IMR-90 (cell line): ENCODE measurements around the gene NBPF1. TPM values are rescaled to one million over a fixed set of nuclear protein-coding genes. Genes with fewer than 3 reads are reported as not detected.
"Not testable (repeated sequence)": the region's sequence is repeated elsewhere in the genome, so short reads cannot be mapped to it uniquely, and the experiment has no call there.

ENCODE experiments used
- ATAC-seq: fragments of 200-7000 bp; cut with Tn5 transposase; 2 replicates; pipeline ENCODE4 v1.9.1; 2020; ENCODE audit warnings: low read depth, mild to moderate bottlenecking, moderate library complexity
- BruUV-seq: library from RNA; stranded (reverse); fragments of 400-500 nt; replicated peaks from 2 replicates; lab custom pipeline; 2021; lab: Mats Ljungman, UMichigan
- CTCF ChIA-PET: fragments of 300-600 bp; formaldehyde crosslinking; extraction: SDS; loops from one replicate; lab custom pipeline; 2021; ENCODE audit warnings: antibody characterized with exemption; lab: Yijun Ruan, JAX
- POLR2A ChIA-PET: fragments of 300-600 bp; sonication (Branson Sonifier 250); formaldehyde crosslinking; loops from one replicate; lab custom pipeline; 2022; ENCODE audit warnings: antibody characterized with exemption; ENCODE audit not compliant: unreplicated experiment; lab: Charles Lee
- DNase-seq: peaks from one replicate; pipeline ENCODE4 v3.0.0; 2013
- H2AFZ ChIP-seq: replicated peaks from 2 replicates; pipeline ENCODE3; 2013; ENCODE audit warnings: low read length, mild to moderate bottlenecking; ENCODE audit not compliant: poor library complexity
- H2AK5ac ChIP-seq: 2 replicates; pipeline ENCODE4 v1.6.1; 2013; ENCODE audit warnings: low read depth, low read length, inconsistent platforms
- H2AK9ac ChIP-seq: replicated peaks from 2 replicates; pipeline ENCODE3; 2013; ENCODE audit warnings: mild to moderate bottlenecking, low read depth, low read length, moderate library complexity; ENCODE audit not compliant: poor library complexity
- H2BK120ac ChIP-seq: 2 replicates; pipeline ENCODE4 v1.6.1; 2013; ENCODE audit warnings: low read depth, low read length, inconsistent platforms
- H2BK15ac ChIP-seq: 3 replicates; pipeline ENCODE4 v1.6.1; 2013; ENCODE audit warnings: low read depth, low read length, inconsistent platforms
- H2BK20ac ChIP-seq: 2 replicates; pipeline ENCODE4 v1.6.1; 2013; ENCODE audit warnings: low read depth, mild to moderate bottlenecking, inconsistent platforms, low read length, moderate library complexity
- H2BK5ac ChIP-seq: 2 replicates; pipeline ENCODE4 v1.6.1; 2013; ENCODE audit warnings: mild to moderate bottlenecking, low read depth, low read length, inconsistent platforms; ENCODE audit not compliant: poor library complexity, severe bottlenecking
- H3K14ac ChIP-seq: replicated peaks from 2 replicates; pipeline ENCODE4 v1.6.1; 2013; ENCODE audit warnings: low read depth, low read length, inconsistent platforms
- H3K18ac ChIP-seq: 2 replicates; pipeline ENCODE4 v1.6.1; 2013; ENCODE audit warnings: low read depth, low read length, control low read depth
- H3K23ac ChIP-seq: 2 replicates; pipeline ENCODE4 v1.6.1; 2013; ENCODE audit warnings: low read depth, low read length, inconsistent platforms
- H3K27ac ChIP-seq: 2 replicates; pipeline ENCODE4 v1.5.1; 2013; ENCODE audit warnings: mild to moderate bottlenecking, control low read depth, low read length; ENCODE audit not compliant: insufficient read depth
- H3K27me3 ChIP-seq: 2 replicates; pipeline ENCODE4 v1.6.1; 2013; ENCODE audit warnings: low read length; ENCODE audit not compliant: control insufficient read depth, insufficient read depth
- H3K36me3 ChIP-seq: 2 replicates; pipeline ENCODE4 v1.6.1; 2013; ENCODE audit warnings: low read length, mixed read lengths; ENCODE audit not compliant: control insufficient read depth, insufficient read depth
- H3K4ac ChIP-seq: 2 replicates; pipeline ENCODE4 v1.6.1; 2013; ENCODE audit warnings: low read depth, low read length, inconsistent platforms
- H3K4me1 ChIP-seq: 2 replicates; pipeline ENCODE4 v1.6.1; 2013; ENCODE audit warnings: low read length, mixed read lengths; ENCODE audit not compliant: control insufficient read depth, insufficient read depth
- H3K4me2 ChIP-seq: 2 replicates; pipeline ENCODE4 v1.6.1; 2013; ENCODE audit warnings: low read depth, mild to moderate bottlenecking, control low read depth, low read length, moderate library complexity
- H3K4me3 ChIP-seq: 2 replicates; pipeline ENCODE4 v1.5.1; 2013; ENCODE audit warnings: low read depth, mild to moderate bottlenecking, control low read depth, low read length, moderate library complexity; ENCODE audit not compliant: insufficient read depth
- H3K56ac ChIP-seq: 2 replicates; pipeline ENCODE4 v1.6.1; 2013; ENCODE audit warnings: low read length, inconsistent platforms; ENCODE audit not compliant: insufficient read depth; ENCODE audit errors: extremely low read depth
- H3K79me1 ChIP-seq, 2 experiments: 2 replicates each; pipeline ENCODE4 v1.6.1; 2013; ENCODE audit warnings: low read length in 2 of 2, inconsistent platforms in 1 of 2, low read depth in 1 of 2
- H3K9ac ChIP-seq: 2 replicates; pipeline ENCODE4 v1.6.1; 2013; ENCODE audit warnings: low read depth, low read length, control low read depth
- H3K9me1 ChIP-seq: 2 replicates; pipeline ENCODE4 v1.6.1; 2013; ENCODE audit warnings: low read length, inconsistent platforms; ENCODE audit not compliant: insufficient read depth
- H3K9me3 ChIP-seq: 2 replicates; pipeline ENCODE4 v1.6.1; 2013; ENCODE audit warnings: low read length; ENCODE audit not compliant: control insufficient read depth, insufficient read depth
- H4K20me1 ChIP-seq: 2 replicates; pipeline ENCODE4 v1.6.1; 2013; ENCODE audit warnings: low read length, inconsistent platforms; ENCODE audit not compliant: insufficient read depth
- H4K5ac ChIP-seq: 2 replicates; pipeline ENCODE4 v1.6.1; 2013; ENCODE audit warnings: mild to moderate bottlenecking, low read depth, low read length, control low read depth
- H4K8ac ChIP-seq, 2 experiments: 2 replicates each; pipeline ENCODE4 v1.6.1; 2013; ENCODE audit warnings: low read depth in 2 of 2, low read length in 2 of 2, control low read depth in 1 of 2, inconsistent platforms in 1 of 2
- H4K91ac ChIP-seq: 2 replicates; pipeline ENCODE4 v1.6.1; 2013; ENCODE audit warnings: low read depth, low read length, inconsistent platforms; ENCODE audit not compliant: insufficient read depth
- BHLHE40 ChIP-seq: fragments of 150-350 bp; IDR thresholded peaks from 2 replicates; pipeline ENCODE4 v1.6.1; 2016; ENCODE audit warnings: mild to moderate bottlenecking, low read depth, low read length
- CEBPB ChIP-seq: IDR thresholded peaks from 2 replicates; pipeline ENCODE4 v1.6.1; 2012; ENCODE audit warnings: low read depth, low read length, improper control_type of control experiment
- CHD1 ChIP-seq: IDR thresholded peaks from 2 replicates; pipeline ENCODE4 v1.6.1; 2012; ENCODE audit warnings: low read depth, low read length, improper control_type of control experiment
- FOS ChIP-seq: fragments of 150-350 bp; IDR thresholded peaks from 2 replicates; pipeline ENCODE4 v1.6.1; 2016; ENCODE audit warnings: low read depth, low read length
- MAZ ChIP-seq: IDR thresholded peaks from 2 replicates; pipeline ENCODE4 v1.6.1; 2012; ENCODE audit warnings: low read depth, mild to moderate bottlenecking, low read length, improper control_type of control experiment, moderate library complexity, borderline replicate concordance
- NFE2L2 ChIP-seq: fragments of 150-350 bp; IDR thresholded peaks from 2 replicates; pipeline ENCODE4 v1.6.1; 2016; ENCODE audit warnings: low read depth, mild to moderate bottlenecking, low read length
- RAD21 ChIP-seq: IDR thresholded peaks from 2 replicates; pipeline ENCODE4 v1.6.1; 2012; ENCODE audit warnings: low read length, improper control_type of control experiment
- SMC3 ChIP-seq: fragments of 150-350 bp; IDR thresholded peaks from 2 replicates; pipeline ENCODE4 v1.6.1; 2016; ENCODE audit warnings: low read depth, mild to moderate bottlenecking, antibody characterized with exemption, low read length, moderate library complexity
- WGBS, 2 experiments: methylation state at CpG; one replicate each; pipeline versions ENCODE4 v1.1.5 to v1.1.7; 2013; ENCODE audit warnings: missing lambda C conversion rate in 2 of 2; ENCODE audit not compliant: insufficient read length in 1 of 2; ENCODE audit errors: extremely low coverage in 2 of 2; 5-methylcytosine and 5-hydroxymethylcytosine counted together
- dilution Hi-C: fragments of 300-500 bp; cut with HindIII; formaldehyde crosslinking; loops from one replicate; pipeline ENCODE4 v1.14.3; 2018; ENCODE audit warnings: low sequenced_read_pairs; ENCODE audit not compliant: unreplicated experiment
- in situ Hi-C: fragments of 300-500 bp; cut with MboI; formaldehyde crosslinking; loops from 3 replicates; pipeline ENCODE4 v1.14.3; 2019; ENCODE audit warnings: low sequenced_read_pairs, inconsistent platforms, mixed read lengths
- intact Hi-C: fragments of 100-400 bp; cut with micrococcal nuclease; formaldehyde crosslinking; loops from 2 replicates; pipeline ENCODE4 v1.10.0; 2022
- polyA plus RNA-seq, 3 experiments: library from polyadenylated mRNA; depleted of rRNA; stranded (reverse); fragments of >200 nt; gene quantifications; 2 replicates each; pipeline ENCODE4 v1.2.3, GENCODE V29; 2012; ENCODE audit warnings: low replicate concordance in 1 of 3
- total RNA-seq: library from RNA; depleted of rRNA; stranded (reverse); fragments of >200 nt; gene quantifications from 2 replicates; pipeline ENCODE4 v1.2.3, GENCODE V29; 2012

Gene NBPF1
- total and polyA plus RNA-seq, 2 of the 4 experiments (the other 2 are of a cell fraction): 18.8 to 25.3 TPM

GRCh38 chr1:16613185-16614147 lies at the start of gene NBPF1 (continued):
- TF ChIP-seq MAZ: peak; percentile 55; the same call in 1 of the 2 replicates
- TF ChIP-seq NFE2L2: no peak
- TF ChIP-seq SMC3: 0 out of 2 replicates have a peak, but pooled peaks have one; percentile 9
- TF ChIP-seq RAD21: peak; percentile 21; the same call in 1 of the 2 replicates
- peak; percentile 35; the same call in 1 of the 2 replicates for TF ChIP-seq BHLHE40
- TF ChIP-seq CEBPB: no peak
- TF ChIP-seq FOS: peak; percentile 26; the same call in 1 of the 2 replicates
- no peak for TF ChIP-seq CHD1

GRCh38 chr1:16658234-16658633 lies 44.9 kb upstream of the NBPF1 start:
- dilution Hi-C loops, ATAC-seq: not testable (repeated sequence)

More at GRCh38 chr1:16658234-16658633, 44.9 kb upstream of the NBPF1 start:
- WGBS, 2 experiments: no CpG with 5 or more reads among the region's 32 CpGs
- intact Hi-C loops, CTCF ChIA-PET, H3K27me3 ChIP-seq, H3K4me1 ChIP-seq, H3K56ac ChIP-seq, H2BK120ac ChIP-seq, DNase-seq, H3K14ac ChIP-seq, in situ Hi-C loops, H4K20me1 ChIP-seq, H2BK15ac ChIP-seq, H3K23ac ChIP-seq, H3K9me1 ChIP-seq, H3K4me2 ChIP-seq, H2BK20ac ChIP-seq, H3K4ac ChIP-seq, H2AK5ac ChIP-seq, H2BK5ac ChIP-seq, H4K8ac ChIP-seq, H2AK9ac ChIP-seq, H3K79me1 ChIP-seq, H3K9ac ChIP-seq, H3K18ac ChIP-seq, BruUV-seq, H3K36me3 ChIP-seq, H3K27ac ChIP-seq, H3K4me3 ChIP-seq, H4K91ac ChIP-seq, H3K9me3 ChIP-seq, H2AFZ ChIP-seq, POLR2A ChIA-PET, H4K5ac ChIP-seq: not testable (repeated sequence)
